Adrenal gland (tissue), 12 donors: ENCODE data around the gene USP2. TPM values are rescaled to one million over a fixed set of nuclear protein-coding genes. Genes with fewer than 3 reads are reported as not detected.

Experiments used
- DNase-seq, 7 donors: peaks; one replicate each; pipeline ENCODE4 v3.0.0-alpha.2; 2019 to 2020
- H3K27ac ChIP-seq, 5 donors: fragments of 200-600 bp; sonication (generic) in 4 of 5; 1 replicate in 3 of 5; 2 replicates in 2 of 5; pipeline versions ENCODE4 v1.5.1 to v1.8.0; 2016 to 2020; ENCODE audit warnings: mild to moderate bottlenecking in 1 of 5
- H3K27me3 ChIP-seq: fragments of 200-600 bp; 2 replicates; pipeline ENCODE4 v1.8.0; 2021
- H3K36me3 ChIP-seq, 2 donors: fragments of 200-600 bp; replicated peaks in 1 of 2; 1 replicate in 1 of 2; 2 replicates in 1 of 2; pipeline versions ENCODE4 v1.5.1 to v1.8.0; 2018 to 2022
- H3K4me1 ChIP-seq, 2 donors: fragments of 200-600 bp; replicated peaks in 1 of 2; 1 replicate in 1 of 2; 2 replicates in 1 of 2; pipeline versions ENCODE4 v1.5.1 to v1.8.0; 2018 to 2021
- H3K4me3 ChIP-seq, 4 donors: fragments of 200-600 bp; sonication (generic) in 3 of 4; one replicate each; pipeline ENCODE4 v1.5.1; 2016 to 2018
- H3K9me3 ChIP-seq, 3 donors: fragments of 200-600 bp; sonication (generic) in 1 of 3; replicated peaks in 1 of 3; 1 replicate in 2 of 3; 2 replicates in 1 of 3; pipeline versions ENCODE4 v1.5.1 to v1.8.0; 2016 to 2021
- CTCF ChIP-seq, 6 experiments: fragments of 450-650 bp in 4 of 6; fragments of 200-600 bp in 2 of 6; sonication (generic) in 1 of 6; IDR thresholded peaks; 1 replicate in 5 of 6; 2 replicates in 1 of 6; pipeline versions ENCODE4 v1.5.1 to v1.8.0; 2016 to 2021; ENCODE audit warnings: antibody characterized with exemption in 6 of 6, mild to moderate bottlenecking in 2 of 6, moderate library complexity in 1 of 6
- POLR2A ChIP-seq, 2 donors: fragments of 450-650 bp; IDR thresholded peaks; one replicate each; pipeline ENCODE4 v1.6.1; 2017; ENCODE audit warnings: antibody characterized with exemption in 2 of 2, mild to moderate bottlenecking in 2 of 2, moderate library complexity in 1 of 2
- WGBS, 4 donors: extraction: QIAGEN DNeasy Blood & Tissue Kit in 2 of 4; methylation state at CpG; one replicate each; pipeline versions ENCODE4 v1.1.5 to v1.1.7; 2013 to 2017; 5-methylcytosine and 5-hydroxymethylcytosine counted together
- intact Hi-C, 2 donors: fragments of 100-400 bp; cut with DNase I; formaldehyde crosslinking; loops; one replicate each; pipeline versions ENCODE4 v1.14.1 to v1.15.0; 2022 to 2023
- polyA plus RNA-seq, 3 donors: library from polyadenylated mRNA; stranded (reverse); fragments of 200-250 nt in 2 of 3; fragments of 350-450 nt in 1 of 3; fragmentation: Illumina TruSeq in 1 of 3; extraction: RNeasy Lipid Tissue Mini Kit (QIAGEN cat#74804) in 1 of 3; gene quantifications; one replicate each; pipeline ENCODE4 v1.2.3, GENCODE V29; 2013 to 2014
- total RNA-seq, 9 donors: library from RNA; depleted of rRNA in 4 of 9; stranded (reverse); fragments of >200 nt in 4 of 9; fragments of 120-200 nt in 1 of 9; fragmentation: NEBNext Ultra II Directional in 1 of 9; extraction: Animal tissue kit (Norgen Biotek cat#: 25700) in 1 of 9; gene quantifications; one replicate each; pipeline versions ENCODE4 v1.1.0 to v1.2.4, GENCODE V29; 2013 to 2023
- donor health status: healthy with polysubstance abuse.
- donor health status: Bipolar disorder and iron deficiency.
- donor health status: DM: yes; HTN: yes; CAD: no.
- donor health status: DM: no; HTN: no; CAD: no.
- donor health status: DM: no; HTN: no; CAD: no.
- donor health status: DM: yes; HTN: yes; CAD: no.

The USP2 gene
- total and polyA plus RNA-seq, 12 donors: 1.8 to 28.7 (median 9.3) TPM

- 87 to 92% (median 89%) methylated on average over 17 of the region's 17 CpGs for WGBS, 4 donors
- DNase-seq: no peak
- intact Hi-C loops: no loop called here
- TF ChIP-seq CTCF (IDR thresholded peaks at IDR 0.05) (no peak), POLR2A (IDR thresholded peaks at IDR 0.05) (no peak)
- Histone ChIP-seq H3K4me3 (no peak overlapping the region), H3K36me3 (peaks cover 0 to 3% of the 10 kb centered on the region in 2 donors), H3K4me1 (peaks cover 10 to 11% of the 10 kb centered on the region in 2 donors), H3K27me3 (no peaks in the 10 kb centered on the region), H3K27ac (no peak overlapping the region), H3K9me3 (no peaks in the 10 kb centered on the region)
Observed at GRCh38 chr11:119309953-119310681, 71.4 kb downstream of the USP2 start.

- Histone ChIP-seq H3K4me3 (no peak overlapping the region), H3K4me1 (peaks cover 10 to 11% of the 10 kb centered on the region in 2 donors), H3K36me3 (peaks cover 0 to 3% of the 10 kb centered on the region in 2 donors), H3K9me3 (no peaks in the 10 kb centered on the region), H3K27me3 (no peaks in the 10 kb centered on the region), H3K27ac (no peak overlapping the region)
- 93 to 95% (median 94%) methylated on average over 7 to 11 of the region's 11 CpGs for WGBS, 4 donors
- intact Hi-C loops: no loop called here
- DNase-seq: no peak
- TF ChIP-seq CTCF (IDR thresholded peaks at IDR 0.05) (no peak), POLR2A (IDR thresholded peaks at IDR 0.05) (no peak)
Observed at GRCh38 chr11:119309411-119309810, 72.1 kb downstream of the USP2 start.

- WGBS, 4 donors: 61 to 74% (median 67%) methylated on average over 3 to 5 of the region's 5 CpGs
- Histone ChIP-seq H3K36me3 (peaks cover 0 to 3% of the 10 kb centered on the region in 2 donors), H3K27ac (peak overlapping the region in 1 of 5 donors; percentile 8), H3K4me3 (no peak overlapping the region), H3K4me1 (peaks cover 10 to 11% of the 10 kb centered on the region in 2 donors), H3K9me3 (no peaks in the 10 kb centered on the region), H3K27me3 (no peaks in the 10 kb centered on the region)
- intact Hi-C loops: no loop called here
- TF ChIP-seq POLR2A (IDR thresholded peaks at IDR 0.05) (no peak), CTCF (IDR thresholded peaks at IDR 0.05) (no peak)
- DNase-seq: no peak
Observed at GRCh38 chr11:119307974-119308373, 73.5 kb downstream of the USP2 start.

GRCh38 chr11:119307219-119307618 is 74.3 kb downstream of the USP2 start:
- TF ChIP-seq POLR2A (IDR thresholded peaks at IDR 0.05): no peak
- no peak for TF ChIP-seq CTCF (IDR thresholded peaks at IDR 0.05)
- peaks cover 10 to 11% of the 10 kb centered on the region in 2 donors for H3K4me1 ChIP-seq
- intact Hi-C loops: no loop called here

More at GRCh38 chr11:119307219-119307618, 74.3 kb downstream of the USP2 start:
- peaks cover 0 to 8% of the 10 kb centered on the region in 2 donors for H3K36me3 ChIP-seq
- peak overlapping the region in 4 of 5 donors; percentile 15 to 90 (median 76) for H3K27ac ChIP-seq
- 57 to 92% (median 81%) methylated on average over 1 of the region's 1 CpG for WGBS, 4 donors
- no peaks in the 10 kb centered on the region for H3K27me3 ChIP-seq
- DNase-seq: peak in 1 of 7 donors; percentile 17
- H3K4me3 ChIP-seq: no peak overlapping the region
- H3K9me3 ChIP-seq: no peaks in the 10 kb centered on the region
